Breast epithelium (tissue), 3 donors: ENCODE measurements around the gene BORCS5.

ENCODE experiments used
- POLR2A ChIP-seq: fragments of 450-650 bp; IDR thresholded peaks from one replicate; pipeline ENCODE4 v1.6.1; 2016; ENCODE audit warnings: antibody characterized with exemption, mild to moderate bottlenecking, moderate library complexity
- TF ChIP-seq, protein P1 (sequence below), 3 donors: fragments of 450-650 bp; IDR thresholded peaks; one replicate each; pipeline ENCODE4 v1.5.1; 2016 to 2017; ENCODE audit warnings: antibody characterized with exemption in 3 of 3, mild to moderate bottlenecking in 3 of 3, moderate library complexity in 3 of 3

- TF ChIP-seq, protein P1, sequence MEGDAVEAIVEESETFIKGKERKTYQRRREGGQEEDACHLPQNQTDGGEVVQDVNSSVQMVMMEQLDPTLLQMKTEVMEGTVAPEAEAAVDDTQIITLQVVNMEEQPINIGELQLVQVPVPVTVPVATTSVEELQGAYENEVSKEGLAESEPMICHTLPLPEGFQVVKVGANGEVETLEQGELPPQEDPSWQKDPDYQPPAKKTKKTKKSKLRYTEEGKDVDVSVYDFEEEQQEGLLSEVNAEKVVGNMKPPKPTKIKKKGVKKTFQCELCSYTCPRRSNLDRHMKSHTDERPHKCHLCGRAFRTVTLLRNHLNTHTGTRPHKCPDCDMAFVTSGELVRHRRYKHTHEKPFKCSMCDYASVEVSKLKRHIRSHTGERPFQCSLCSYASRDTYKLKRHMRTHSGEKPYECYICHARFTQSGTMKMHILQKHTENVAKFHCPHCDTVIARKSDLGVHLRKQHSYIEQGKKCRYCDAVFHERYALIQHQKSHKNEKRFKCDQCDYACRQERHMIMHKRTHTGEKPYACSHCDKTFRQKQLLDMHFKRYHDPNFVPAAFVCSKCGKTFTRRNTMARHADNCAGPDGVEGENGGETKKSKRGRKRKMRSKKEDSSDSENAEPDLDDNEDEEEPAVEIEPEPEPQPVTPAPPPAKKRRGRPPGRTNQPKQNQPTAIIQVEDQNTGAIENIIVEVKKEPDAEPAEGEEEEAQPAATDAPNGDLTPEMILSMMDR (IDR thresholded peaks at IDR 0.05) = no peak
- TF ChIP-seq POLR2A = no peak
These were observed 104.4 kb downstream of the BORCS5 start for GRCh38 chr12:12460935-12461922.
